ENCODE results near the gene FAM20C. TPM values are rescaled to one million over a fixed set of nuclear protein-coding genes. Genes with fewer than 3 reads are reported as not detected.

The FAM20C gene
- total RNA-seq, 2 donors from 2014 or later: 37.8 to 62.0 TPM

GRCh38 chr7:258476-259190 lies 66.3 kb downstream of the FAM20C start:
- Histone ChIP-seq H3K4me1 (replicated peaks) (peaks cover 5% of the 10 kb centered on the region), H3K27ac (no peak overlapping the region), H3K4me3 (no peak overlapping the region), H3K36me3 (peaks cover 4 to 10% of the 10 kb centered on the region in 2 donors), H3K27me3 (replicated peaks; ENCODE audit: insufficient read depth) (no peaks in the 10 kb centered on the region), H3K9me3 (no peaks in the 10 kb centered on the region)
- no peak for TF ChIP-seq CTCF (IDR thresholded peaks at IDR 0.05)
- no peak for TF ChIP-seq POLR2AphosphoS5 (IDR thresholded peaks at IDR 0.05)
- TF ChIP-seq POLR2A (IDR thresholded peaks at IDR 0.05): no peak
- WGBS: 96% methylated on average over 31 of the region's 31 CpGs
- no peak for DNase-seq (ENCODE audit: low spot score)
- intact Hi-C loops (cut with DNase I): no loop called here

- 93% methylated on average over 15 of the region's 15 CpGs for WGBS
- no peak overlapping the region for H3K27ac ChIP-seq
- no peaks in the 10 kb centered on the region for H3K9me3 ChIP-seq
- peaks cover 4 to 10% of the 10 kb centered on the region in 2 donors for H3K36me3 ChIP-seq
- TF ChIP-seq CTCF (IDR thresholded peaks at IDR 0.05): no peak
- TF ChIP-seq POLR2A (IDR thresholded peaks at IDR 0.05): no peak
- TF ChIP-seq POLR2AphosphoS5 (IDR thresholded peaks at IDR 0.05): no peak
- peaks cover 5% of the 10 kb centered on the region for H3K4me1 ChIP-seq (replicated peaks)
- no peaks in the 10 kb centered on the region for H3K27me3 ChIP-seq (replicated peaks; ENCODE audit: insufficient read depth)
- intact Hi-C loops (cut with DNase I): no loop called here
- no peak for DNase-seq (ENCODE audit: low spot score)
- no peak overlapping the region for H3K4me3 ChIP-seq
These were observed 66.8 kb downstream of the FAM20C start for GRCh38 chr7:259191-259505.

GRCh38 chr7:259751-260405 lies 67.5 kb downstream of the FAM20C start:
- no peak for DNase-seq (ENCODE audit: low spot score)
- 93% methylated on average over 43 of the region's 44 CpGs for WGBS
- Histone ChIP-seq H3K9me3 (no peaks in the 10 kb centered on the region), H3K27me3 (replicated peaks; ENCODE audit: insufficient read depth) (no peaks in the 10 kb centered on the region), H3K36me3 (peaks cover 4 to 10% of the 10 kb centered on the region in 2 donors), H3K4me3 (no peak overlapping the region), H3K27ac (no peak overlapping the region), H3K4me1 (replicated peaks) (peaks cover under 1% of the 10 kb centered on the region)
- TF ChIP-seq POLR2A (IDR thresholded peaks at IDR 0.05) (no peak), POLR2AphosphoS5 (IDR thresholded peaks at IDR 0.05) (no peak), CTCF (IDR thresholded peaks at IDR 0.05) (no peak)
- intact Hi-C loops (cut with DNase I): no loop called here

- intact Hi-C loops (cut with DNase I): no loop called here
- TF ChIP-seq CTCF (IDR thresholded peaks at IDR 0.05): no peak
- TF ChIP-seq POLR2A (IDR thresholded peaks at IDR 0.05): no peak
- TF ChIP-seq POLR2AphosphoS5 (IDR thresholded peaks at IDR 0.05): no peak
- peaks cover 4 to 10% of the 10 kb centered on the region in 2 donors for H3K36me3 ChIP-seq
- 88% methylated on average over 34 of the region's 35 CpGs for WGBS
- no peak overlapping the region for H3K4me3 ChIP-seq
- H3K27me3 ChIP-seq (replicated peaks; ENCODE audit: insufficient read depth): no peaks in the 10 kb centered on the region
- no peak overlapping the region for H3K27ac ChIP-seq
- no peak for DNase-seq (ENCODE audit: low spot score)
- H3K9me3 ChIP-seq: no peaks in the 10 kb centered on the region
- no peaks in the 10 kb centered on the region for H3K4me1 ChIP-seq (replicated peaks)
These were observed 68.3 kb downstream of the FAM20C start for GRCh38 chr7:260441-261281.

All from prostate gland (tissue), 2 donors.